Heart right ventricle (tissue), 16 donors: Measurements from ENCODE around the gene PRR5. TPM values are rescaled to one million over a fixed set of nuclear protein-coding genes. Genes with fewer than 3 reads are reported as not detected.
A peak's percentile ranks its signal among the peaks of the same experiment; 100 is the strongest.

Source experiments
- ATAC-seq, 8 donors: fragments of 200-7000 bp; cut with Tn5 transposase; one replicate each; pipeline ENCODE4 v1.9.1; 2020; ENCODE audit warnings: mild to moderate bottlenecking in 8 of 8, moderate library complexity in 8 of 8, moderate number of reproducible peaks in 1 of 8
- DNase-seq, 2 donors: peaks; one replicate each; pipeline ENCODE4 v3.0.0-alpha.2; 2020
- H3K27ac ChIP-seq, 10 donors: fragments of 200-600 bp; sonication (generic) in 2 of 10; one replicate each; pipeline versions ENCODE4 v1.5.0 to v1.8.0; 2020 to 2022; ENCODE audit warnings: mild to moderate bottlenecking in 3 of 10
- H3K27me3 ChIP-seq, 7 donors: fragments of 200-600 bp; one replicate each; pipeline ENCODE4 v1.8.0; 2021 to 2022; ENCODE audit warnings: mild to moderate bottlenecking in 2 of 7
- H3K36me3 ChIP-seq, 9 donors: fragments of 200-600 bp; sonication (generic) in 1 of 9; one replicate each; pipeline versions ENCODE4 v1.5.0 to v1.8.0; 2020 to 2022; ENCODE audit warnings: mild to moderate bottlenecking in 2 of 9
- H3K4me1 ChIP-seq, 9 donors: fragments of 200-600 bp; sonication (generic) in 1 of 9; one replicate each; pipeline versions ENCODE4 v1.5.0 to v1.8.0; 2020 to 2022; ENCODE audit warnings: mild to moderate bottlenecking in 4 of 9
- H3K4me3 ChIP-seq, 10 donors: fragments of 200-600 bp; sonication (generic) in 2 of 10; one replicate each; pipeline versions ENCODE4 v1.5.0 to v1.8.0; 2020 to 2022; ENCODE audit warnings: mild to moderate bottlenecking in 7 of 10, moderate library complexity in 2 of 10
- H3K9me3 ChIP-seq, 11 donors: fragments of 200-600 bp in 10 of 11; sonication (generic) in 2 of 11; one replicate each; pipeline versions ENCODE4 v1.5.0 to v1.8.0; 2013 to 2022; ENCODE audit warnings: mild to moderate bottlenecking in 2 of 11, control low read depth in 1 of 11, moderate library complexity in 1 of 11
- CTCF ChIP-seq, 9 donors: fragments of 200-600 bp; sonication (generic) in 2 of 9; IDR thresholded peaks; one replicate each; pipeline versions ENCODE4 v1.5.0 to v1.8.0; 2021 to 2022; ENCODE audit warnings: antibody characterized with exemption in 9 of 9, mild to moderate bottlenecking in 5 of 9, moderate library complexity in 1 of 9
- WGBS, 2 donors: extraction: QIAGEN DNeasy Blood & Tissue Kit; methylation state at CpG; one replicate each; pipeline ENCODE4 v1.1.7; 2013; ENCODE audit warnings: inconsistent platforms in 1 of 2; 5-methylcytosine and 5-hydroxymethylcytosine counted together
- intact Hi-C, 10 donors: fragments of 100-400 bp; cut with DNase I; formaldehyde crosslinking; loops; one replicate each; pipeline versions ENCODE4 v1.11.1 to v1.14.2; 2022
- polyA plus RNA-seq, 2 donors: library from polyadenylated mRNA; stranded (reverse); fragments of 200-250 nt; gene quantifications; one replicate each; pipeline ENCODE4 v1.2.3, GENCODE V29; 2013
- total RNA-seq, 10 donors: library from RNA; stranded (reverse); fragmentation: NEBNext Ultra II Directional in 3 of 10; extraction: Animal tissue kit (Norgen Biotek cat#: 25700) in 3 of 10; gene quantifications; one replicate each; pipeline versions ENCODE4 v1.2.1 to v1.2.4, GENCODE V29; 2021 to 2023
- donor health status: Arrhythmogenic right ventricular cardiomyopathy.
- donor health status: ischemic (EF 13 %, LVEDD 7.1; RV severe dilation, severe dysfunction).
- donor health status: healthy with polysubstance abuse.
- donor health status: DM: no; HTN: yes; CAD: no.
- donor health status: DM: no; HTN: no; CAD: no.
- donor health status: ischemic (EF 25% LVEDD 6.9; RV normal size, moderate dysfunction).
- donor health status: ischemic (EF 25% LVEDD 5.7; RV mildly dilated, moderate dysfunction).
- donor health status: healthy.
- donor health status: DM: yes; HTN: yes; CAD: no.
- donor health status: Ischemic cardiomyopathy.
- donor health status: ischemic (EF 35%, LVEDD 5.7; RV mildly dilated, moderate dysfunction).
- donor health status: nonischemic (EF 11% LVEDD 7.7; RV severe dilation, severe dysfunction).
- donor health status: DM: yes; HTN: yes; CAD: no.
- donor health status: PGD.
- donor health status: ischemic (EF 29% LVEDD 5.4; RV normal size, mild dysfunction).
- donor health status: nonischemic (EF 23%, LVEDD 6.1; RV moderate dilation, normal function).

Gene PRR5
- total and polyA plus RNA-seq, 12 donors = 0.96 to 4.8 (median 2.9) TPM

- Histone ChIP-seq H3K27me3 (peaks cover 0 to 42% (median 31%) of the 10 kb centered on the region in 7 donors), H3K36me3 (no peaks in the 10 kb centered on the region)
- peak; percentile 95 to 100 (median 99) for TF ChIP-seq CTCF (IDR thresholded peaks at IDR 0.05)
These were observed 33.8 kb downstream of the PRR5 start for GRCh38 chr22:44735518-44736428.

GRCh38 chr22:44736581-44737405 lies 34.8 kb downstream of the PRR5 start:
- DNase-seq (no peak), ATAC-seq (peak in 5 of 8 donors; percentile 6 to 28 (median 18))
- intact Hi-C loops = loop anchor here in 5 of 10 donors (1.0 to 2.0 kb wide), 3 partner anchors 38 to 40 kb away; no protein-coding TSS in a partner anchor
- no peak for TF ChIP-seq CTCF (IDR thresholded peaks at IDR 0.05)
- Histone ChIP-seq H3K36me3 (no peaks in the 10 kb centered on the region), H3K4me1 (peaks cover 0 to 15% (median 0%) of the 10 kb centered on the region in 9 donors), H3K9me3 (no peaks in the 10 kb centered on the region), H3K4me3 (no peak overlapping the region), H3K27me3 (peaks cover 0 to 47% (median 31%) of the 10 kb centered on the region in 7 donors), H3K27ac (no peak overlapping the region)
- 49 to 61% methylated on average over 50 to 52 of the region's 52 CpGs for WGBS, 2 donors

More at GRCh38 chr22:44735518-44736428, 33.8 kb downstream of the PRR5 start:
- Histone ChIP-seq H3K27ac (no peak overlapping the region), H3K4me3 (no peak overlapping the region), H3K9me3 (no peaks in the 10 kb centered on the region), H3K4me1 (peaks cover 0 to 15% (median 0%) of the 10 kb centered on the region in 9 donors)
- WGBS, 2 donors = 31 to 41% methylated on average over 22 to 28 of the region's 28 CpGs
- ATAC-seq = peak; percentile 19 to 74 (median 54)
- intact Hi-C loops = loop anchor here (1.0 to 2.0 kb wide), 3 partner anchors 37 to 39 kb away; no protein-coding TSS in a partner anchor
- peak; percentile 70 to 83 for DNase-seq

GRCh38 chr22:44737406-44738346 lies 35.7 kb downstream of the PRR5 start:
- peaks cover 0 to 47% (median 31%) of the 10 kb centered on the region in 7 donors for H3K27me3 ChIP-seq
- WGBS, 2 donors = 52 to 57% methylated on average over 32 of the region's 32 CpGs
- no peak overlapping the region for H3K4me3 ChIP-seq
- intact Hi-C loops = loop anchor here in 2 of 10 donors (2.0 kb wide), 2 partner anchors 39 to 41 kb away; no protein-coding TSS in a partner anchor
- H3K9me3 ChIP-seq = no peaks in the 10 kb centered on the region
- DNase-seq (no peak), ATAC-seq (no peak)
- H3K4me1 ChIP-seq = peaks cover 0 to 15% (median 0%) of the 10 kb centered on the region in 9 donors
- no peaks in the 10 kb centered on the region for H3K36me3 ChIP-seq
- no peak for TF ChIP-seq CTCF (IDR thresholded peaks at IDR 0.05)
- no peak overlapping the region for H3K27ac ChIP-seq
